ENCODE measurements around the gene ZBTB20. TPM values are rescaled to one million over a fixed set of nuclear protein-coding genes. Genes with fewer than 3 reads are reported as not detected.
A peak's percentile ranks its signal among the peaks of the same experiment; 100 is the strongest.

Gene ZBTB20
- total and polyA plus RNA-seq, 12 donors: 0.57 to 105 (median 86.8) TPM

DNA sequence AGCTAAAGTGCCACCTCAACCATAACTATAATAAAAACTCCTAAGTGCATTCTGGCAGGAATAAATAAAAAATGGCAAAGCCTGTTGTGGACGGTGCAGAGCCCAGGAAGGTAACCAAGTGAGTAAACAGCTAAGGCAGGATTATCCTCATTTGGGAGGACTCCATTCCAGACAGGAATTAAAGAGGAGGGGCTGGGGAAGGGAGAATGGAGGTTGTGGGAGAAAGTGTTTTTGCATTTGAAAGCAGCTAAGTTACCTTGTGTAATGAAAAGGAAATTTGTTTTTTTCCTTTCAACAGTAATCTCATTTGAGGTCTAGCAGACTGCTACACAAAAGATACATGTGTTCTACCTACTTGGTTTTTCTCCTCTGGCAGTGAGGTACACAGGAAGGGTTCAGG is 604.7 kb downstream of the ZBTB20 start:
- DNase-seq (no peak), ATAC-seq (no peak)
- H3K27ac ChIP-seq: no peak overlapping the region
- TF ChIP-seq, protein P1, sequence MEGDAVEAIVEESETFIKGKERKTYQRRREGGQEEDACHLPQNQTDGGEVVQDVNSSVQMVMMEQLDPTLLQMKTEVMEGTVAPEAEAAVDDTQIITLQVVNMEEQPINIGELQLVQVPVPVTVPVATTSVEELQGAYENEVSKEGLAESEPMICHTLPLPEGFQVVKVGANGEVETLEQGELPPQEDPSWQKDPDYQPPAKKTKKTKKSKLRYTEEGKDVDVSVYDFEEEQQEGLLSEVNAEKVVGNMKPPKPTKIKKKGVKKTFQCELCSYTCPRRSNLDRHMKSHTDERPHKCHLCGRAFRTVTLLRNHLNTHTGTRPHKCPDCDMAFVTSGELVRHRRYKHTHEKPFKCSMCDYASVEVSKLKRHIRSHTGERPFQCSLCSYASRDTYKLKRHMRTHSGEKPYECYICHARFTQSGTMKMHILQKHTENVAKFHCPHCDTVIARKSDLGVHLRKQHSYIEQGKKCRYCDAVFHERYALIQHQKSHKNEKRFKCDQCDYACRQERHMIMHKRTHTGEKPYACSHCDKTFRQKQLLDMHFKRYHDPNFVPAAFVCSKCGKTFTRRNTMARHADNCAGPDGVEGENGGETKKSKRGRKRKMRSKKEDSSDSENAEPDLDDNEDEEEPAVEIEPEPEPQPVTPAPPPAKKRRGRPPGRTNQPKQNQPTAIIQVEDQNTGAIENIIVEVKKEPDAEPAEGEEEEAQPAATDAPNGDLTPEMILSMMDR (IDR thresholded peaks at IDR 0.05): no peak
- no peaks in the 10 kb centered on the region for H3K36me3 ChIP-seq
- H3K27me3 ChIP-seq: no peaks in the 10 kb centered on the region
- no peak overlapping the region for H3K4me3 ChIP-seq
- H3K9me3 ChIP-seq: no peaks in the 10 kb centered on the region
- intact Hi-C loops (cut with DNase I): no loop called here
- 52 to 63% methylated on average over 1 of the region's 1 CpG for WGBS, 2 donors
- peaks cover 0 to 12% (median 0%) of the 10 kb centered on the region in 9 donors for H3K4me1 ChIP-seq

DNA sequence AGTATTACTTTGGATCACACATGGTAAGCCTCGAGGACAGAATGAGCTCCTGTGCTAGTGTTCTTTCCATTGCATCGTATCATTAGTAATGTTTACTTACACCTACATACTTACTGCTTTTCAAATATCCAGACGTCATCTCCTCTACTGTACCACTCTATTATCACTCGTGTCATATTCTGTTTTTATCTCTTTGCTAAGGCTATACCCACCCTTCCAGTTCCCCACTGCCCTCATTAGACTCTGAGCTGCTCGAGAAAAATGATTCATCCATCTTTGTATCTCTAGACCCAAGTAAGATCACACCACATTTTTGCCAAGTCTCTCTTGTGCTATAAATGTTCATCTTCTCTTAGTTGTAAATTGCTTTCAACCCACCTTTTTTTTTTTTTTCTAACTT is 607.6 kb downstream of the ZBTB20 start:
- WGBS, 2 donors: 75 to 81% methylated on average over 5 of the region's 5 CpGs
- ATAC-seq: peak in 4 of 8 donors; percentile 26 to 35 (median 30)
- DNase-seq: no peak
- peaks cover 0 to 5% (median 0%) of the 10 kb centered on the region in 11 donors for H3K9me3 ChIP-seq
- peaks cover 0 to 12% (median 0%) of the 10 kb centered on the region in 9 donors for H3K4me1 ChIP-seq
- H3K36me3 ChIP-seq: no peaks in the 10 kb centered on the region
- TF ChIP-seq, protein P1 (IDR thresholded peaks at IDR 0.05): no peak
- no peaks in the 10 kb centered on the region for H3K27me3 ChIP-seq
- intact Hi-C loops (cut with DNase I): no loop called here
- H3K4me3 ChIP-seq: no peak overlapping the region
- no peak overlapping the region for H3K27ac ChIP-seq

DNA sequence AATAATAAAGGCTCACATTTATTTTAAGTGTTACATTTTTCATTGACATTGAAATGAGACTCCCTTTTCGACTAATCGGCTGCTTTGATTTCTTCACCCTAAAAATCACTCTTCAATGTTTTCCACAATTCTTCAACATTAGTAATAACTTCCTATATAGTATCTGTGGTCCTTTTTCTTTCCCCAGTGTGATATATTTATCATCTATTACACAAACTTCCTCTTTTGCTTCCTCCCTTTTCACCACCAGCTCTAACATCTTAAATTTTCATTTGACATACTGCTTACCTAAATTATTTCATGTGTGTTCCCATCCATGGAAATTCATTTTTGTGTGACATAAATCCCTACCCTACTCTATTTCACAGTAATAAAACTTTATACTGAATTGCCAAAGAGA is 608.9 kb downstream of the ZBTB20 start:
- Histone ChIP-seq H3K4me1 (peaks cover 0 to 12% (median 0%) of the 10 kb centered on the region in 9 donors), H3K9me3 (peaks cover 0 to 18% (median 0%) of the 10 kb centered on the region in 11 donors), H3K36me3 (no peaks in the 10 kb centered on the region), H3K27me3 (no peaks in the 10 kb centered on the region), H3K4me3 (no peak overlapping the region), H3K27ac (no peak overlapping the region)
- WGBS, 2 donors: 71 to 90% methylated on average over 2 of the region's 2 CpGs
- TF ChIP-seq, protein P1 (IDR thresholded peaks at IDR 0.05): no peak
- ATAC-seq (no peak), DNase-seq (no peak)
- intact Hi-C loops (cut with DNase I): no loop called here

DNA sequence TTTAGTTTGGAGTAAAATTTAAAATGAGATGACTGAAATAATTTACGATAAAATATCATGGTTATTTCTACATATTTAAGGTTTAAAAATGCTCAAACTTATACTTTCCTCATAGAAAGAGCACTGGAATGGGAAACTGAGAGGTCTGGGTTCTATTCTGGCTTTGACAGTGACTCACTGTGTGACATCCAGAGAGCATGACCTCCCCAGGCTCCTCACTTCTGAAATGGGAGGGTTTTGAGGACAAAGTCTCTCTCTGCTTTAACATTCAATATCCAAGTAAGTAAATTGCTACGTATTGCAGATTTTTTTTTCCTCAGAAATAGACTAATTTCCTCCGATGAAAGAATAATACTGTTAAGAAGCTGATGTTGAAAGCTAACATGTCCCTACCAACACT is 618.6 kb downstream of the ZBTB20 start:
- no peak overlapping the region for H3K27ac ChIP-seq
- intact Hi-C loops (cut with DNase I): no loop called here
- H3K9me3 ChIP-seq: peaks cover 0 to 12% (median 0%) of the 10 kb centered on the region in 11 donors
- H3K4me1 ChIP-seq: peaks cover 0 to 19% (median 0%) of the 10 kb centered on the region in 9 donors
- no peak overlapping the region for H3K4me3 ChIP-seq
- H3K27me3 ChIP-seq: no peaks in the 10 kb centered on the region
- WGBS, 2 donors: 90 to 95% methylated on average over 3 of the region's 3 CpGs
- peaks cover 0 to 21% (median 7%) of the 10 kb centered on the region in 9 donors for H3K36me3 ChIP-seq
- no peak for DNase-seq
- peak in 1 of 8 donors; percentile 49 for ATAC-seq
- TF ChIP-seq, protein P1 (IDR thresholded peaks at IDR 0.05): no peak

Measured in heart right ventricle (tissue), 16 donors.